BLaER1 (cell line): ENCODE data around the gene LRRC4C.

Source experiments
- H3K27ac ChIP-seq: shearing (Covaris generic); formaldehyde crosslinking; 2 replicates; pipeline ENCODE4 v1.8.1; 2022
- H3K27me3 ChIP-seq: shearing (Covaris generic); formaldehyde crosslinking; 2 replicates; pipeline ENCODE4 v1.8.1; 2022
- H3K36me3 ChIP-seq: shearing (Covaris generic); formaldehyde crosslinking; 2 replicates; pipeline ENCODE4 v1.8.1; 2022
- H3K4me1 ChIP-seq: shearing (Covaris generic); formaldehyde crosslinking; 2 replicates; pipeline ENCODE4 v1.8.1; 2022
- H3K4me2 ChIP-seq: shearing (Covaris generic); formaldehyde crosslinking; 2 replicates; pipeline ENCODE4 v1.8.1; 2022
- H3K4me3 ChIP-seq: shearing (Covaris generic); formaldehyde crosslinking; 2 replicates; pipeline ENCODE4 v1.8.1; 2022
- H3K9ac ChIP-seq: shearing (Covaris generic); formaldehyde crosslinking; 2 replicates; pipeline ENCODE4 v1.8.1; 2022
- H3K9me3 ChIP-seq: shearing (Covaris generic); formaldehyde crosslinking; 2 replicates; pipeline ENCODE4 v1.8.1; 2022
- H4K20me1 ChIP-seq: shearing (Covaris generic); formaldehyde crosslinking; 2 replicates; pipeline ENCODE4 v1.8.1; 2022
- Cebpa-rat ChIP-seq: shearing (Covaris generic); IDR thresholded peaks from 2 replicates; pipeline ENCODE4 v1.8.1; 2022

Gene LRRC4C

DNA sequence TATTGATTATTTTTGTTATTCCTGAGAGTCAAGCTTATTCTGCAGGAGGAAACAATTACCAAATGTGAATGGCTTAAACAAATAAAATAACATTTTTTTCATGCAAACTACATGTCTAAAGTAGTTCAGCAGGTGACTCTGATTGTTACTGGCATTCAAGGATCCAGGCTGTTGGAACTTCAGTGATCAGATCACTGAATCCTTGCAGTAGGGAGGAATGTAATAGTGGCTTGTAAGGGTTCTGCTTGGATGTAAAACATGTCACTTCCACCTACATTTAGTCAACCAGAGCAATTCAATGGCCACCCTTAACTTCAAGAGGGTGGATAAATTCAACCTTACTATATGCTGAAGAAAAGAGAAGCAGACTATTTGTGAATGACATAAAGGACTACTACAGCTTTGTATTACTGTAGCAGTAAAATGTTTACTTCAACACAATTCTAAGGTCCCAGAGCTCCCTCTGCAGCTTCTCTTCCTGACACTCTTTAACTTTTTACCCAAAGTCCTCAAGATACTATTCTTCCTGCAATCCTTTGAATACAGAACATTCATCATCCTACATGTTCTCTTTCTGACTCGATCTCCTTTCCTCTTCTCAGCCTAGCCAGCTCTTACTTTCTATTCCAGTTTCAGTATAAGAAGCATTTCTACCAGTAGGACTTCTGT, 284.0 kb downstream of the LRRC4C start:
- Histone ChIP-seq H3K27ac (no peak overlapping the region), H3K27me3 (no peaks in the 10 kb centered on the region), H4K20me1 (no peaks in the 10 kb centered on the region), H3K4me3 (no peak overlapping the region), H3K9me3 (no peaks in the 10 kb centered on the region), H3K9ac (no peak overlapping the region), H3K4me1 (no peaks in the 10 kb centered on the region), H3K4me2 (no peak overlapping the region), H3K36me3 (no peaks in the 10 kb centered on the region)
- TF ChIP-seq Cebpa-rat: no peak

DNA sequence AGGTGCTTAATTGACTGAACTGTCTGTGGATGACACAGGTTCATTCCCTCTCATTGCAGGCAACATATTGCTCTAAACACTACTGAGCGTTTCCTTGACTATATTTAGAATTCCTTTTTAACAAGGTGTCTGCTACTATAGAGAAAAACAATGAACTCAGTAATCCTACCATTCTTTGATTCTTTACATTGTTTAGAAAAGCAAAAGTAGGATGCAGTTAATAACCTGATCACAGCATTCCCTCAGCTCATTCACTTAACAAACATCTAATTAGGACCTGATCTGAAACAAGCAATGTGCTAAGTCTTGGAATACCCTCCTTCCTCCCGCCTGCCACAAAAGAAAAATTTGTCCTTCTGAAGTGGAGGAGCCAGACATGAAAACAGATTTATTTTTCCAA, 313.1 kb downstream of the LRRC4C start:
- TF ChIP-seq Cebpa-rat: no peak
- H3K4me2 ChIP-seq: no peak overlapping the region
- H3K27ac ChIP-seq: no peak overlapping the region
- H3K4me1 ChIP-seq: no peaks in the 10 kb centered on the region
- no peaks in the 10 kb centered on the region for H3K36me3 ChIP-seq
- no peaks in the 10 kb centered on the region for H4K20me1 ChIP-seq
- H3K27me3 ChIP-seq: no peaks in the 10 kb centered on the region
- no peak overlapping the region for H3K9ac ChIP-seq
- no peak overlapping the region for H3K4me3 ChIP-seq
- H3K9me3 ChIP-seq: no peaks in the 10 kb centered on the region

DNA sequence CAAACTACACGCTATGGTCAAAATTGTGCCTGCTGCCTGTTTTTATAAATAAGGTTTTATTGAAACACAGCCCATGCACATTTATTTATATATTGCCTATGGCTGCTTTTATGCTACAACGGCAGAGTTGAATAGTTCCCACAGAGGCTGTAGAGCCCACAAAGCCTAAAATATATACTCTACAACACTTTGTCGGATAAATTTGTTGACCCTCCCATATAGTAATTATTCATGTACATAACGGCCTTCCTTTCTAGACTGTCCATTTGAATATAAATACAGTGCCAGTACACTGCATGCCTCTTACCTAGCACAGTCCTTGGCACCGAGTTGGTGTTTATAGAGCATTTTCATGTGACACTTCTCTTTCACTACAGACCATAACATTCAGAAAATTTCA, 314.0 kb downstream of the LRRC4C start:
- H3K9ac ChIP-seq: no peak overlapping the region
- no peaks in the 10 kb centered on the region for H3K4me1 ChIP-seq
- no peak overlapping the region for H3K4me2 ChIP-seq
- H3K4me3 ChIP-seq: no peak overlapping the region
- H3K27ac ChIP-seq: no peak overlapping the region
- H3K36me3 ChIP-seq: no peaks in the 10 kb centered on the region
- TF ChIP-seq Cebpa-rat: no peak
- H3K27me3 ChIP-seq: no peaks in the 10 kb centered on the region
- no peaks in the 10 kb centered on the region for H3K9me3 ChIP-seq
- H4K20me1 ChIP-seq: no peaks in the 10 kb centered on the region

DNA sequence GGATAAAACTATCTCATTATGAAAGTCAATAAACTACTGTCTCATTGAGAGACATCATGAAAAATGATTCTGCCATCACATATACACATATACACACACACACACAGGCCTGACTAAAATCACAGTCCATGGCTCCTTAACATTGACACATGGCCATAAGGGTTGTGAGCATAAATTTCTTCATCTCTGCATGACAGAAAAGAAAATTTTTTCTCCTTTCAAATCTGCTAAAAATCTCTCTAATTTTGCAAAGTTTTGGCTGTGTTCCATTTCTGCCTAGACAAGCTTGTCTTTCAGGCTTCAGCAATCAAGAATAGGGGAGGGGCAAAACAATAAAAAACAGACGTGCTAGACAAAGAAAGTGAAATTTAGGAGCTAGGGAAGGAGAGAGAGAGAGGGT, 324.5 kb downstream of the LRRC4C start:
- H3K27ac ChIP-seq: no peak overlapping the region
- H3K4me2 ChIP-seq: no peak overlapping the region
- H3K9me3 ChIP-seq: no peaks in the 10 kb centered on the region
- no peaks in the 10 kb centered on the region for H4K20me1 ChIP-seq
- H3K27me3 ChIP-seq: no peaks in the 10 kb centered on the region
- TF ChIP-seq Cebpa-rat: no peak
- H3K36me3 ChIP-seq: no peaks in the 10 kb centered on the region
- H3K4me3 ChIP-seq: no peak overlapping the region
- no peak overlapping the region for H3K9ac ChIP-seq
- H3K4me1 ChIP-seq: no peaks in the 10 kb centered on the region

DNA sequence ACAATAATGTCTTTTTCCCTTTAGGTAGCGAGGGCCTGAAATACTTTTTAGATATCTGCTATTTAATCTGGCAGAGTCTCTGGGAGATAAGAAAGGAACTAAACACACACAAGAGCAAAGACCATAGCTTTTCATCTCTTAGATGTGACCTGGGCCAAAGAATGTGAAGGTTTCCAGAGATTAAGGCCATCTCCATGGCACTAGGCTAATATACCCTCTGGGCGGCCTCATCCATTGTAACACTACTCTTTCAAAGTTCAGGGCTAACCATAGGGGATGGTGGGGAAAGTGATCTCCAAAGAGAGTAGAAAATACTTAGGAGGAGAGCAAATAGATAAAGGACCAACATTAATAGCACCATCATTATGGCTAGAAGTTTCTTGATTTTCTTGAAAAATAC, 326.4 kb downstream of the LRRC4C start:
- H3K36me3 ChIP-seq: no peaks in the 10 kb centered on the region
- no peaks in the 10 kb centered on the region for H3K9me3 ChIP-seq
- H3K4me3 ChIP-seq: no peak overlapping the region
- H3K4me1 ChIP-seq: no peaks in the 10 kb centered on the region
- H3K9ac ChIP-seq: no peak overlapping the region
- H3K27me3 ChIP-seq: no peaks in the 10 kb centered on the region
- H3K27ac ChIP-seq: no peak overlapping the region
- no peak for TF ChIP-seq Cebpa-rat
- H4K20me1 ChIP-seq: no peaks in the 10 kb centered on the region
- no peak overlapping the region for H3K4me2 ChIP-seq

DNA sequence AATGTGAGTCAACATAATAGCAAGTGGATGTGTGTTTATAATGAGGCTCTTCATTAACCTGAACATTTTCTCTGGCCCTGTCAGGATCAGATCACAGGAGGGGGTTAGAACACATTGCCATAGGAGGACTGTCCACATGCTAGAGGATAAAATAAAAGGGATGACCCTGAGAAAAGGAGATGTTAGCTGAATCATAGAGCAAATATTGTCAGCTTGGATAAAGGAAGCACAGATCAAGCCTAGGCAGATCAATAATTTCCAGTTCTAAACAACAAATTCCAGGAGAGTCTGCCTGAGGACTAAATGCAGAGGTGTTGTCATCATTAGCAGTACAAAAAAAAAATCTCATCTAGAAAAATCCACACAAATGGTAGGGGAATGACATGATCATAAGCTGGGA, 337.9 kb downstream of the LRRC4C start:
- no peak overlapping the region for H3K9ac ChIP-seq
- no peaks in the 10 kb centered on the region for H4K20me1 ChIP-seq
- H3K27me3 ChIP-seq: no peaks in the 10 kb centered on the region
- no peaks in the 10 kb centered on the region for H3K4me1 ChIP-seq
- no peak for TF ChIP-seq Cebpa-rat
- H3K4me3 ChIP-seq: no peak overlapping the region
- H3K9me3 ChIP-seq: no peaks in the 10 kb centered on the region
- H3K36me3 ChIP-seq: no peaks in the 10 kb centered on the region
- H3K4me2 ChIP-seq: no peak overlapping the region
- no peak overlapping the region for H3K27ac ChIP-seq

DNA sequence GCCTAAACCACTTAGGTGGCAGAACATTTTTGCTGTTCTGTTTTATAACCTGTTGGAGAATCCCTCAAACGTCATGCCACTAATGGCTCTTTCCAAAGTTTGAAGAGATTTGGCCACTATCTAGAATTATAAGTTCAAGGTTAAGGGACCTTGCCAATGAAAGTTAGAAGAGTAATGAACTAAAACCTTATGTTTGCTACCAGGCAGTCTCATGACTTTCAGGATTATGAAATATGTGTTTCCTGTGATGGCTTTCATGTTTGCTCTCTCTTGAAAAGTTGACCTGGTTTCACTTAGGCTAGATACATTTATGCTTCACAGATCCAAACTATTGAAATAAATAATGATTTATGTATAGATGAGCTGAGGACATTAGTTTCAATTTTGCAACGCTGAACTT, 340.0 kb downstream of the LRRC4C start:
- Histone ChIP-seq H3K27me3 (no peaks in the 10 kb centered on the region), H3K4me2 (no peak overlapping the region), H3K36me3 (no peaks in the 10 kb centered on the region), H3K4me1 (no peaks in the 10 kb centered on the region), H3K9me3 (no peaks in the 10 kb centered on the region), H4K20me1 (no peaks in the 10 kb centered on the region), H3K9ac (no peak overlapping the region), H3K4me3 (no peak overlapping the region), H3K27ac (no peak overlapping the region)
- no peak for TF ChIP-seq Cebpa-rat

DNA sequence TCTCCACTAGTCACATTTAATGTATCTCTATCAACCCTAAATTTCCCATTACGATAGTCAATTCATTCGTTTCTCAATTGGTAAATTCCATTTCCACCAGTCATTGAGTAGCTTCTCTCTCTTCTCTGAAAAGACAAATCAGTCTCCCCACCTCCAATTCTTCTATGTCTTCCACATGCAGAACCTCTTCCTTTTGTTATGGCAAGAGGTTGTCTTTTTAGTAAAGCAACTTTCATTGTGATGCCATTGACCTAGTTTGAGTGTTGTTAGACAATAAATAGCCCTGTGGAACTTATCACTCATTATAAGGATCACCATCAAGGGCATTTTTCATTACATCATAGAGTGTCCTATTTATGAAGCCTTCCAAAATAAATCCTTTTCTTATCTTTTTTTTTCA, 340.9 kb downstream of the LRRC4C start:
- Histone ChIP-seq H3K4me1 (no peaks in the 10 kb centered on the region), H3K4me2 (no peak overlapping the region), H3K27me3 (no peaks in the 10 kb centered on the region), H3K36me3 (no peaks in the 10 kb centered on the region), H3K27ac (no peak overlapping the region), H3K9ac (no peak overlapping the region), H3K9me3 (no peaks in the 10 kb centered on the region), H4K20me1 (no peaks in the 10 kb centered on the region), H3K4me3 (no peak overlapping the region)
- TF ChIP-seq Cebpa-rat: no peak

DNA sequence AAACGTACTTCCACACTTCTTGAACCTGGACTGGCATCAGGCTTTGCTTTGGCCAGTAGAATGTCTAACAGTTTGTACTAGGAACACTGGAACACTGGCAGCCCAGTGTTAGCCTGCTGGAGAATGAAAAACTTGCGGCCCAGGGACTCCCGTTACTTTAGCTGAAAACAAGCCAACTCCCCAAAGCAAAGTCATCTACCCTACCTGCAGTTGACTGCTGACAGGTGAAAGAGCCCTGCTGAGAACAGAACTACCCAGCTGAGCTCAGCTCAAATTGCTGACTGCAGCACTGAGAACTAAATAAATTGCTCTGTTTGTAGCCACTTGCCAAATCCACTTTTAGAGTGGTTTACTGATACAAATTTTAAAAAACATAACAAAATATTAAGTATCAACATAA, 342.5 kb downstream of the LRRC4C start:
- H3K27ac ChIP-seq: no peak overlapping the region
- no peaks in the 10 kb centered on the region for H3K4me1 ChIP-seq

DNA sequence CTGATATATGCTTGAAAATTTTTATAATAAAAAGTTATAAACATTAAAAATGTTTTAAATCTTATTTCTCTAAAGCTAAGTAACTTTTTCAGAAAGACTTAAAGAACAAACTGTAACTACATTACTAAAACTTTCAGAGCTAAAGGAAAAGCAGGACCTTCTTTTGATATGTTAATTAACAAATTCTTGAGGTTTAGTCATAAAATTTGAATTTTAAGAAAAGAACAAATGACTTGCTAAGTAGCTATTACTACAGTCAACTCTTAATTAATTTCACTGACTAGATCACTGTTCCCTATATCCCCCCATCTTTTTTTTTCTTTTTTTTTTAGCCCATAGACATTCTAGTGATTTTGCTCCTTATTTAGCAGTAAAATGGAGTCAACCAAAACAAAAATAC, 344.4 kb downstream of the LRRC4C start:
- no peaks in the 10 kb centered on the region for H3K36me3 ChIP-seq
- TF ChIP-seq Cebpa-rat: no peak
- H3K4me3 ChIP-seq: no peak overlapping the region
- H3K27me3 ChIP-seq: no peaks in the 10 kb centered on the region
- no peaks in the 10 kb centered on the region for H3K4me1 ChIP-seq
- H4K20me1 ChIP-seq: no peaks in the 10 kb centered on the region
- H3K4me2 ChIP-seq: no peak overlapping the region
- no peak overlapping the region for H3K27ac ChIP-seq
- no peak overlapping the region for H3K9ac ChIP-seq
- no peaks in the 10 kb centered on the region for H3K9me3 ChIP-seq

More for the DNA sequence above, 342.5 kb downstream of the LRRC4C start:
- Histone ChIP-seq H3K4me2 (no peak overlapping the region), H3K27me3 (no peaks in the 10 kb centered on the region), H3K36me3 (no peaks in the 10 kb centered on the region), H3K4me3 (no peak overlapping the region), H3K9me3 (no peaks in the 10 kb centered on the region), H3K9ac (no peak overlapping the region), H4K20me1 (no peaks in the 10 kb centered on the region)
- TF ChIP-seq Cebpa-rat: no peak

DNA sequence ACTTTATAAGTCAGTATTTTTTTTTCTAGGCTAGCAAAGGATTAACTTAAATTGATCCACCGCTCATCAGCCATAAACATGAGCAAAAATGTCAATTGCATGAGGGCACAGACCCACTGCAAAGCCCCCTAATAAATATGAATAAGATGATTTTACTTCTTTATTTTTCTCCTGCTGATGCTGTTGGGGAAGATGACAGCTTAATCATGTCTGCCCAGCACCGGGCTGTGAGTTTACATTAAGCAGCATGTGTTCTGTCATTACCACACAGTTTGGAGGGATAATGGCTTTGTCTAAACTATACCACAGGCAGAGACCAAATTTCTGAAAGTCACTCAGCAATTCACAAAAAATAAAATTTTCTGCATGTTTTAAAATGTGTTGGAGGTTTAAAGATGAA, 346.3 kb downstream of the LRRC4C start:
- TF ChIP-seq Cebpa-rat: no peak
- Histone ChIP-seq H3K9ac (no peak overlapping the region), H3K4me3 (no peak overlapping the region), H3K4me1 (no peaks in the 10 kb centered on the region), H4K20me1 (no peaks in the 10 kb centered on the region), H3K9me3 (no peaks in the 10 kb centered on the region), H3K27me3 (no peaks in the 10 kb centered on the region), H3K36me3 (no peaks in the 10 kb centered on the region), H3K4me2 (no peak overlapping the region), H3K27ac (no peak overlapping the region)
